GM23248 (cell line): ENCODE results near the gene SOX10.

Source experiments
- EZH2 ChIP-seq: fragments of 200-600 bp; sonication (generic); IDR thresholded peaks from 2 replicates; pipeline ENCODE4 v1.6.1; 2018; ENCODE audit warnings: antibody characterized with exemption, mild to moderate bottlenecking; ENCODE audit not compliant: insufficient read depth, poor library complexity, severe bottlenecking
- EZH2phosphoT487 ChIP-seq: fragments of 200-600 bp; sonication (generic); IDR thresholded peaks from 2 replicates; pipeline ENCODE4 v1.6.1; 2018; ENCODE audit warnings: antibody characterized with exemption, moderate library complexity, mild to moderate bottlenecking, low read depth; ENCODE audit not compliant: insufficient read depth

- TF ChIP-seq EZH2phosphoT487, result no peak
- no peak for TF ChIP-seq EZH2
Measured at GRCh38 chr22:37953062-37953436, 31.3 kb downstream of the SOX10 start.
